IPS-15b (cell line): Measurements from ENCODE around the gene CAMSAP2.
"Not testable (repeated sequence)": the region's sequence is repeated elsewhere in the genome, so short reads cannot be mapped to it uniquely, and the experiment has no call there.

ENCODE experiments used
- H3K27me3 ChIP-seq: one replicate; pipeline ENCODE4 v1.6.1; 2013; ENCODE audit warnings: low read length; ENCODE audit not compliant: control insufficient read depth, insufficient read depth
- H3K36me3 ChIP-seq: one replicate; pipeline ENCODE4 v1.6.1; 2013; ENCODE audit warnings: low read length; ENCODE audit not compliant: control insufficient read depth, insufficient read depth
- H3K4me1 ChIP-seq: one replicate; pipeline ENCODE4 v1.6.1; 2013; ENCODE audit warnings: mild to moderate bottlenecking, low read length; ENCODE audit not compliant: control insufficient read depth, insufficient read depth
- H3K4me3 ChIP-seq: one replicate; pipeline ENCODE4 v1.5.1; 2013; ENCODE audit warnings: low read depth, low read length
- H3K9ac ChIP-seq: one replicate; pipeline ENCODE4 v1.6.1; 2013; ENCODE audit warnings: low read depth, mild to moderate bottlenecking, low read length
- H3K9me3 ChIP-seq: one replicate; pipeline ENCODE4 v1.6.1; 2013; ENCODE audit warnings: mild to moderate bottlenecking, low read length; ENCODE audit not compliant: control insufficient read depth, insufficient read depth

CAMSAP2 gene

DNA sequence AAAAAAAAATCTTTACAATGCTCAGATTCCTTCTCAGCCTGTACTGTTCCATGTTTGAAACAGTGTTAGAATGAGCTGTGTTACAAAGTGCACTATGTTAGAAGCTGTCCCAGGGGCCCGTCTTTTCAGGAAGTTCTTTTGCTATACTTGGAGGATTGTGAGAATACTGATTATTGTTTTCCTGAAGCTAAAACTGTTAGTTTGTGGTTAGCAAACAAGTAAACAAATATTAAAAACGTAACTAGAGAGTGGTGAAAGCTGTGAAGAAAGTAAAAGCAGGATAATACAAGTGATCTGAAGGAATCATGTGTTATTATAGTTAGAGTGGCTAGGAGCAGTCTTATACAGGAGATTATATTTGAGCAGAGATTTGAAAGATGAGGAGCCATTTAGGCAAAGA is 35.6 kb downstream of the CAMSAP2 start:
- Histone ChIP-seq H3K9ac (no peak overlapping the region), H3K4me3 (no peak overlapping the region), H3K9me3 (no peaks in the 10 kb centered on the region), H3K4me1 (no peaks in the 10 kb centered on the region), H3K27me3 (no peaks in the 10 kb centered on the region), H3K36me3 (no peaks in the 10 kb centered on the region)

DNA sequence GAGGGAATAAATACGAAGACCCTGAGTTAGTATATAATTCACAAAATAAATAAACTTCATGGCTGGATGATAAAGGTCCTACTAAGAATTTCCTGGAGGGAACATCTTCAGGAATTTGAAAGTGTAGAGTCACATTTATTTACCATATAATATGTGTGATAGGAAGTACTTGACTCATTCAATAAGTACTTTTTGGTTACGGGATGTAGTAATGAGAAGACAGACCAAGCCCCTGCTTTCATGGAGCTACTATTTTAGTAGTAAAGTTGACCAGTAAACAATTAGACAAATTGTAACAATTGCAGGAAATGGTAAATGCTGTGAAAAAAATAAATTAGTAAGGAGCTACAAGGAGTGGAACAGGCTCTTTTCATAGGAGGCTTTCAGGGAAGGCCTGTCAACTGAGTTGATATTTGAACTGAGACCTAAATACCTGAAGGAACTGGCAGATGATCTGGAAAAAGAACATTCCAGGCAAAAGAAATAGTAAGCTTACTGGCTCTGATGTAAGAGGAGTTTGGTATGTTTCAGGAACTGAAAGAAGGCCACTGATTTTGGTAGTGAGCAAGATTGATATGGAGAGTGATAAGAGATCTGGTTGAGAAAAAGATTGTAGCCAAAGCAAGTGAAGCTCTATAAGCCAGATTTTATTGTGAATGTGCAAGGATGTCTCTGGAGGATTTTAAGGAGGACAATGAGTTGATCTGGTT is 36.2 kb downstream of the CAMSAP2 start:
- H3K36me3 ChIP-seq, result no peaks in the 10 kb centered on the region
- H3K9me3 ChIP-seq, result no peaks in the 10 kb centered on the region
- no peak overlapping the region for H3K9ac ChIP-seq
- H3K4me3 ChIP-seq, result no peak overlapping the region
- no peaks in the 10 kb centered on the region for H3K27me3 ChIP-seq
- H3K4me1 ChIP-seq, result peaks cover 2% of the 10 kb centered on the region

DNA sequence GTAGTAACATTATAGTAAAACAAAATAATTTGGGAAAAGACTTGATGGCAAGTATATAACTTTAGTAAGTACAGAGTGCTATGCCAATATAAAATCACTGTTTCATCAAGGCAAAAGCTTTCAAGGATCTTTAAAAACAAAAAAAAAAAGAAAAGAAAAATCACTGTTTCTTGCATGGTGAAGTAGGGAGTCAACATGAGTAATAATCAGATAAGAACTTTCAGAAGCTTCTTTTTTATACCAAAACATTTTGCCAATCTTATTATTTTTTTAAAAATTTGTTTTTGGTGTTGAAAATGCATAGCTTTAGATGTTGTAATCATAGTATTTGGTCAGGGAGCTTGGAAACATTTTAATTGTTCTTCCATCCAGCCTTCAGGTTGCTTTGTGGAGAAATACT is 37.2 kb downstream of the CAMSAP2 start:
- Histone ChIP-seq H3K4me3 (no peak overlapping the region), H3K4me1 (peaks cover 11% of the 10 kb centered on the region), H3K27me3 (no peaks in the 10 kb centered on the region), H3K9me3 (no peaks in the 10 kb centered on the region), H3K36me3 (no peaks in the 10 kb centered on the region), H3K9ac (no peak overlapping the region)

DNA sequence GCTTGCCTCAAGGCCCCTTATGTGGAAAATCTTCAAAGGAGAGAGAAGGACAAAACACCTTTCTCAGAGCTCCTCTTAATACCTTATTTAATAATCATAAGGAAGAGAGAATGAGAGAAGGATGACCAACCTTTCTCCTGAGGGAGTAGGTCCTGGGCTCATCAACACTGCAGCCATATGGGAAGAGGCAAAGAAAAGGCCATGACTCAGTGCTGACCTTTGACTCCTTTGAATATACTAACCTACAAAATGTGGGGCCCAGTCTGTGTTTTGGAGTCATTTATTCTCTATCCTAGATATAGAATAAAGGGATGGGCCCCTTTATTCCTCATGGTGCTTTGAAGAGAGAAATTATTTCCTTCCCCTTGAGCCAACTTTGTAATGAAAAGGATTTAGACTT is 38.3 kb downstream of the CAMSAP2 start:
- H3K9me3 ChIP-seq, result no peaks in the 10 kb centered on the region
- H3K4me3 ChIP-seq, result no peak overlapping the region
- no peaks in the 10 kb centered on the region for H3K36me3 ChIP-seq
- H3K9ac ChIP-seq, result no peak overlapping the region
- H3K4me1 ChIP-seq, result peaks cover 14% of the 10 kb centered on the region
- no peaks in the 10 kb centered on the region for H3K27me3 ChIP-seq

DNA sequence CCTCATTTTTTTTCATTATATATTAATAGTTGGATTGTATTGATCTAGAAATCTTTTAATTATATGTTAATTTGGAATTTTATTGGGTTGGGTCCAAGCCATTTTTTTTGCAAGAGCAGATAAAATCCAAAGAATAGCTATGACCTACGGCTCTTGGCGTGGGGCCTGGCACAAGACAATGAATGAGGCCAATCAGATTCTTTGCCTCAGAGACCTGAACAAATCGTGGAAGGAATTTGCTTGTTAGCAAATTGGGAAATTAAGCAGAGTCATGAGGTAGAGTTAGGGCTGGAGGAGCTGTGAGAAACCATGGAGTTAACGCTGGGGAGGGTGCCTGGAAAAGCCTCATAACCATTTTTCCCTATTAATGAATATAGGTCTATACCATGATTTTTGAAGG is 40.1 kb downstream of the CAMSAP2 start:
- Histone ChIP-seq H3K27me3 (no peaks in the 10 kb centered on the region), H3K4me3 (no peak overlapping the region), H3K4me1 (peaks cover 14% of the 10 kb centered on the region), H3K9me3 (peaks cover 3% of the 10 kb centered on the region), H3K36me3 (peaks cover 4% of the 10 kb centered on the region), H3K9ac (no peak overlapping the region)

DNA sequence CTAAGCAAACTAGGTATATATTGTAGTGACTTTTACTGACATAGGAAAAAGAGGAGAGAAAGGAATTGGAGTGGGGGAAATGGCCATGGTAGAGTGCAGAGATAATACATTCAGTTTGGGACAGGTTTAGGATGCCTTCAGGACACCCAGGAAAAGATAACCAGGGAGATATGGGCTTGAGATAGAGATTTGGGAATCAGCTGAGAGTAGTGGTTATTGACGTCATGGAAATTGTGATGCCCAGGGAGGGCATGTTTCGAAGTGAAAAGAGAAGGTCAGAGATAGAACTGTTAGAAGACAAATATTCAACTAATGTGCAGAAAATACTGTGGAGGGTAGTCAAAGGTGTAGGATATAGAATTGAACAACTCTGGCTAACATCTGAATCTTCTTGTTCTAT is 40.6 kb downstream of the CAMSAP2 start:
- Histone ChIP-seq H3K36me3 (peaks cover 4% of the 10 kb centered on the region), H3K4me3 (no peak overlapping the region), H3K9me3 (peaks cover 3% of the 10 kb centered on the region), H3K4me1 (peaks cover 14% of the 10 kb centered on the region), H3K27me3 (no peaks in the 10 kb centered on the region), H3K9ac (no peak overlapping the region)

DNA sequence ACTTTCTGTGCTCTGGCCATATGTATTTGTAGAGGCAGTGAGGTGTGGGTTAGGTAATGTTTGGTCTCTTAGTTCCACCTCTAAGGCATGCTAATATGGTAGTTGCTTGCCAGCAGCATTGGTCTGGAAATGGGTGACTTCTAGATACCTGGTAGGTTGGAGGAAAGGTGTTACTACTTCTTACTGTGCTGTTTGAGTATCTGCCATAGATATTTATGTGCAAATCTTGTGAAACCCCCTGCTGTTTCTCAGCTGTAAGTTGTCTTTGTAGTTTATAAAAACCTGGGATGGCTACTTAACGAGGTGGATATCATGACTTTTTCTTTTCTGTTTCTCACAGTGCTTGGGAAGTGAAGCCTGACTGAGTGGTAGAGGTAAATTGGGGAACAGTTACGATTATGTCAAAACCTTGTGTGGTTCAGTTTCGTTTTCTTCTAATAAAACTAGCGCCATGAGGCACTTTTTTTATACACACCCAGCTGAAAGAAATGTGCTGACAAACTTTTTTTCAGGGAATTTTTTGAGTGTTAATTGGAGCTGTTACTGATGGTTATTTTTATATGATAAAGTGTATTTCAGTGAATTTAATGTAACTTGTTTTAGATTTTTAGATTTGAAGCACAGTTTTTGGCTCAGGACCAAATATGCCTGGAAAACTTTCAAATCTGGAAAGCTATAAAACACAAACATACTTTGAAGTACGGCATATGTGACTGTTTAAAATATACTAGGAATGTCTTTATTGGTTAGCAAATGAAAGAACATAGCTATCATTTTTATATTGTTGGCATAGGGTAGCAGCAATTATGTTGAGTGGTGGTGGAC is 42.1 kb downstream of the CAMSAP2 start:
- H3K27me3 ChIP-seq, result no peaks in the 10 kb centered on the region
- H3K36me3 ChIP-seq, result peaks cover 4% of the 10 kb centered on the region
- no peak overlapping the region for H3K4me3 ChIP-seq
- peaks cover 14% of the 10 kb centered on the region for H3K4me1 ChIP-seq
- peaks cover 3% of the 10 kb centered on the region for H3K9me3 ChIP-seq
- no peak overlapping the region for H3K9ac ChIP-seq

DNA sequence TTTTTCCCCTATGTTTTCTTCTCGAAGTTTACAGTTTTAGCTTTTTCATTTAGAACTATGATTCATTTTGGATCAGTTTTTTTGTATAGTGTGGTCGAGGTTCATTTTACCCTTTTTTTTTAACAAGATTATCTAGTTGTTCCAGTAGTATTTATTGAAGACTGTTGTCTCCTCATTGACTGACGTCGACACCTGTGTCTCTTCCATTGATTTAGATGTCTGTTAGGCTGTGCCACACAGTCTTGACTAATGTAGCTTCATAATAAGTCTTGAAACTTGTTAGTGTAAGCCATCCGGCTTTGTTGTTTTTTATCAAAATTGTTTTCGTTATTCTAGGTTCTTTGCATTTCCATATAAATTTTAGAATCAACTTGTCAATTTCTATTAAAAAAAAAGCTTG is 45.2 kb downstream of the CAMSAP2 start:
- H3K4me3 ChIP-seq, result no peak overlapping the region
- H3K9me3 ChIP-seq, result peaks cover 3% of the 10 kb centered on the region
- H3K4me1 ChIP-seq, result peaks cover 14% of the 10 kb centered on the region
- H3K36me3 ChIP-seq, result peaks cover 4% of the 10 kb centered on the region
- no peak overlapping the region for H3K9ac ChIP-seq
- no peaks in the 10 kb centered on the region for H3K27me3 ChIP-seq

DNA sequence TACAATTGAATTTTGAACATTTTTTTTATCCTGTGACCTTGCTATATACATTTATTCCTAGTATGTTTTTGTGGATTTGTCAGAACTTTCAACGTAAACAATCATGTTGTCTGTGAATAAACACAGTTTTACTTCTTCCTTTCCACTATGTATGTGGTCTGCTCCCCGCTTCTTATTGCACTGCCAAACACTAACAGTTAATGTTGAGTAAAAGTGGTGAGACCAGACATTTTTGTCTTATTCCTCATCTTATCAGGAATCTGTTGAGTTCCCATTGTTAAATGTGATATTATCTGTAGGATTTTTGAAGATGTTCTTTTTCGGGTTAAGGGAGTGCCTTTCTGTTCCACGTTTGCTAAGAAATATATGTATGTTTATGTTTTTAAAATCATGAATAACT is 45.9 kb downstream of the CAMSAP2 start:
- Histone ChIP-seq H3K27me3 (no peaks in the 10 kb centered on the region), H3K36me3 (peaks cover 4% of the 10 kb centered on the region), H3K4me1 (peaks cover 14% of the 10 kb centered on the region), H3K4me3 (no peak overlapping the region), H3K9ac (no peak overlapping the region), H3K9me3 (peaks cover 3% of the 10 kb centered on the region)

DNA sequence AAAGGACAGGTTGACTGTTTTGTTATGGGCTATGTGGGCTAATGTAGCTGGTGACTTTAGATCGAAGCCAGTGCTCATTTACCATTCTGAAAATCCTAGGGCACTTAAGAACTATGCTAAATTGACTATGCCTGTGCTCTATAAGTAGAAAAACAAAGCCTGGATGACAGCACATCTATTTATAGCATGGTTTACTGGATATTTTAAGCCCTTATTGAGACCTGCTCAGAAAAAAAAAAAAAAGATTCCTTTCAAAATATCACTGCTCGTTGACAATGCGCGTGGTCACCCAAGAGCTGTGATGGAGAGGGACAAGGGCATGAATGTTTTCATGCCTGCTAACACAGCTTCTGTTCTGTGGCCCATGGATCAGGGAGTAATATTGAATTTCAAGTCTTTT is 48.1 kb downstream of the CAMSAP2 start:
- Histone ChIP-seq H3K9me3 (peaks cover 3% of the 10 kb centered on the region), H3K4me1 (no peaks in the 10 kb centered on the region), H3K36me3 (peaks cover 4% of the 10 kb centered on the region), H3K9ac (no peak overlapping the region), H3K4me3 (no peak overlapping the region), H3K27me3 (no peaks in the 10 kb centered on the region)

DNA sequence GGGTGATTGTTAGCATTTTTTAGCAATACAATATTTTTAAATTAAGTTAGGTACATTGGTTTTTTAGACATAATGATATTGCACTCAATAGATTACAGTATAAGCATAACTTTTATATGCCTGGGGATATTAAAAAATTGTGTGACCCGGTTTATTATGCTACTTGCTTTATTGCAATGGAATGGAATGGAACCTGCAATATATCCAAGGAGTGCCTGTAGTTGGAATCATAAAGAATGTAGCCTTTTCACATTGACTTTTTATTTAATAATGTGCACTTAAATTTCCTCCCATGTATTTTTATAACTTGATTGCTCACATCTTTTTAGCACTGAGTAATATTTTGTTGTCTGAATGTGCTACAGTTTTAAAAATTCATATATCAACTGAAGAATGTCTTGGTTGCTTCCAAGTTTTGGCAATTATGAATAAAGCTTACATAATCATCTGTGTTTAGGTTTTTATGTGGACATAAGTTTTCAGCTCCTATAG is 49.2 kb downstream of the CAMSAP2 start:
- Histone ChIP-seq H3K4me3 (no peak overlapping the region), H3K4me1 (no peaks in the 10 kb centered on the region), H3K9me3 (peaks cover 1% of the 10 kb centered on the region), H3K9ac (no peak overlapping the region), H3K36me3 (peaks cover 1% of the 10 kb centered on the region), H3K27me3 (no peaks in the 10 kb centered on the region)

DNA sequence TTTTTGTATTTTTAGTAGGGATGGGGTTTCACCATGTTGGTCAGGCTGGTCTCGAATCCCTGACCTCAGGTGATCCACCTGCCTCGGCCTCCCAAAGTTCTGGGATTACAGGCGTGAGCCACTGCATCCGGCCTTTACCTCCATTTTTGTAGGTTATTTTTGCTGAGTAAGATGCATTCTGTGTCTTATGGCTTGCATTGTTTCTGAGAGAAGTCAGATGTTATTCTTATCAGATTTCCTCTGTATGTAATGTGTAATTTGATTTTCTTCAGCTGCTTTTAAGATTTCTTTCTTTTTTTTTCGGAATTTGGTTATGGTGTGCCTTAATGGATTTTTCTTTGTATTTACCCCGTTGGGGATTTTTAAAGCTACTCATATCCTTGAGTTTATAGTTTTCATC is 52.3 kb downstream of the CAMSAP2 start:
- H3K36me3 ChIP-seq, H3K4me1 ChIP-seq, H3K9me3 ChIP-seq, H3K4me3 ChIP-seq, H3K27me3 ChIP-seq, H3K9ac ChIP-seq: not testable (repeated sequence)
